ENCODE data around the gene USB1.

The USB1 gene, protein sequence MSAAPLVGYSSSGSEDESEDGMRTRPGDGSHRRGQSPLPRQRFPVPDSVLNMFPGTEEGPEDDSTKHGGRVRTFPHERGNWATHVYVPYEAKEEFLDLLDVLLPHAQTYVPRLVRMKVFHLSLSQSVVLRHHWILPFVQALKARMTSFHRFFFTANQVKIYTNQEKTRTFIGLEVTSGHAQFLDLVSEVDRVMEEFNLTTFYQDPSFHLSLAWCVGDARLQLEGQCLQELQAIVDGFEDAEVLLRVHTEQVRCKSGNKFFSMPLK

DNA sequence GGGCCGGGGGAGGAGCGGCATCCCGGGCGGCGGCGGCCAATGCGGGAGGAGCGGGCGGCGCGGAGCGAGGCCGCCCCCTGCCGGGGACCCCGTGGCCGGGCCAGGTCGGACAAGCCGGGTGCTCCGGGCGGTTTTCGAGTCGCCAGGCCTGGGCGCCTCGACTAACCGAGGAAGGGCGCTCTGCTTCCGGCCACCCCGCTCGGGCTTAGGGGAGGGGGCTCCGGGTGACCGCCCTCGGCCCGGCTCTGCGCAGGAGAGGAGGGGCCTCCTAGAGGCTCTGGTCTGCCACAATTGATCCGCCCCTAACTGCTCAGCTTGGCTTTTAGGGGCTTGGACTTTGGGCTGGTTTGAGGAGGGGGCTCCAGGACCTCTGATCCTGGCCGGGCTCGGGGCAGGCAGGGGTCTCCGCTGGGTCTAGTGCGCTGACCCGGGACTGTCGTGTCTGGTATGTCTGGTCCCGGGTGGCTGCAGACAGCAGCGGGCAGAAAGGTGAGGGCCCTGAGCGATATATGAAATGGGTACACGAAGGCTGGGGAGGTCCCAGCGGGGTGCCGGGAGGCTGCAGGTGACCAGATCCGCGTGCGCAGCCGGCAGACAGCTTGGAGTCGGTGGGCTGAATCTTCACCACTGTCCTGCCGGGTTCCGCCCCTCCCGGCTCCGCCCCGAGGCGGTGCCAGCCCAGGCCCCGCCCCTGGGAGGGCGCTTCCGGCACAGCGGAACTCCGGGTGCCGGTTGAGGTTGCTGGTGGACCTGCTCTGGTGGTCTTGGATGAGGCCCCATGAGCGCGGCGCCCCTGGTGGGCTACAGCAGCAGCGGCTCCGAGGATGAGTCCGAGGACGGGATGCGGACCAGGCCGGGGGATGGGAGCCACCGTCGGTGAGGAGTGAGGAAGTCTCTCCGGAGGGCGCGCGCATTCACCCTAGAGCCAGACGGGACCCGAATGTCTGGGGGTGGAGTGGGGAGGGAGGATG, at the start of gene USB1:
TSS of gene USB1 (plus strand) at position 702 of the 971 bp plus-strand sequence. CDS start at position 779, 77 bp downstream.
- Histone ChIP-seq H3K4me3 (ENCODE audit: low read length) (peak within 1 kb of the TSS; percentile 78), H3K36me3 (ENCODE audit: control insufficient read depth, low read depth, low read length) (no peaks in the 10 kb centered on the region), H3K27ac (ENCODE audit: low read length) (no peak within 1 kb of the TSS), H3K9me3 (ENCODE audit: control insufficient read depth, low read depth, low read length) (no peaks in the 10 kb centered on the region), H3K27me3 (ENCODE audit: control insufficient read depth, insufficient read depth, low read length) (no peaks in the 10 kb centered on the region), H3K4me1 (ENCODE audit: control insufficient read depth, low read depth, low read length) (peaks cover 12% of the 10 kb centered on the region), H3K9ac (ENCODE audit: low read length) (peak within 1 kb of the TSS; percentile 62)

DNA sequence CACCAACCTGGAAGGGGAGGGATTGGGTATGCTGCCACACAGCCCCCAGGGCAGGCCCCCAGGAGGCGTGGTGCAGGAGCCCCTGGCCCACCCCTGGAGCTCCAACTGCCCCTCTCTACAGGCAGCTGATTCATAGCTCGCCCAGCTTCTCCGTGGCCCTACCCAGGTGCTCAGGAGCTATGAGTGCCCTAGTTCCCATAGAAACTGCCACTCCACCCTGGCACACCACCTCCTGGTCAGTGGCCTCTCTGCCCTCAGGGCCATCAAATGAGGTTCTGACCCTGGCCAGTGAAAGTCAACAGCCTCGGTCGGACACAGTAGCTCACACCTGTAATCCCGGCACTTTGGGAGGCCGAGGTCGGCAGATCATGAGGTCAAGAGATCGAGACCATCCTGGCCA, 48.3 kb upstream of the USB1 start:
- Histone ChIP-seq H3K9me3 (ENCODE audit: control insufficient read depth, low read depth, low read length) (no peaks in the 10 kb centered on the region), H3K4me3 (ENCODE audit: low read length) (no peak overlapping the region), H3K9ac (ENCODE audit: low read length) (no peak overlapping the region), H3K36me3 (ENCODE audit: control insufficient read depth, low read depth, low read length) (no peaks in the 10 kb centered on the region), H3K27ac (ENCODE audit: low read length) (no peak overlapping the region), H3K4me1 (ENCODE audit: control insufficient read depth, low read depth, low read length) (peaks cover 4% of the 10 kb centered on the region), H3K27me3 (ENCODE audit: control insufficient read depth, insufficient read depth, low read length) (no peaks in the 10 kb centered on the region)

- H3K36me3 ChIP-seq (ENCODE audit: control insufficient read depth, low read depth, low read length), result no peaks in the 10 kb centered on the region
- peaks cover 4% of the 10 kb centered on the region for H3K4me1 ChIP-seq (ENCODE audit: control insufficient read depth, low read depth, low read length)
- H3K9me3 ChIP-seq (ENCODE audit: control insufficient read depth, low read depth, low read length), result no peaks in the 10 kb centered on the region
- H3K27me3 ChIP-seq (ENCODE audit: control insufficient read depth, insufficient read depth, low read length), result no peaks in the 10 kb centered on the region
- H3K4me3 ChIP-seq (ENCODE audit: low read length), result no peak overlapping the region
- no peak overlapping the region for H3K27ac ChIP-seq (ENCODE audit: low read length)
- no peak overlapping the region for H3K9ac ChIP-seq (ENCODE audit: low read length)
Measured at GRCh38 chr16:57953857-57954256, 47.4 kb upstream of the USB1 start.

DNA sequence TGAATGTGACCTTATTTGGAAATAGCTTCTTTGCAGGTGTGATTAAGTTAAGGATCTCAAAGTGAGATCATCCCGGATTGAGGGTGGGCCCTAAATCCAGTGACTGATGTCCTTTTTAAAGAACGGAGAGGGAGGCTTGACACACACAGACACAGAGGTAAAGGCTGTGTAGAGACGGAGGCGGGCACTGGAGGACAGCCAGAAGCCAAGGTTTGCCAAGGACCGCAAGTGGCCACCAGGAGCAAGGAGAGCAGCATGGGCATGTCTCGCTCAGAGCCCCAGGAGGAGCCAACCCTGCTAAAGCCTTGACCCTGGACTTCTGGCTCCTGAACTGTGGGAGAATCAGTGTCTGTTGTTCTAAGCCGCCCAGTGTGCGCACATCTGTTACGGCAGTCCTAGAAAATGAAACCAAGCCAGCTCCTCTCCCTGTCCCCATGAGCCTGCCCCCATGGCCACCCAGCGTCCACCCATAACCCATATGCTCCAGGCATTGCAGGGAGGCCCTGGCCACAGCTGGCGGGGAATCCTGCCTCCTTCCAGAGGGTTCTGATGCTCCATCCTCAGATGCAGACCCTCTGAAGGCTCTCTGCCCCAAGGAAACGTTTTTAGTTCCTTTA, 45.5 kb upstream of the USB1 start:
- Histone ChIP-seq H3K36me3 (ENCODE audit: control insufficient read depth, low read depth, low read length) (no peaks in the 10 kb centered on the region), H3K27me3 (ENCODE audit: control insufficient read depth, insufficient read depth, low read length) (no peaks in the 10 kb centered on the region), H3K27ac (ENCODE audit: low read length) (no peak overlapping the region), H3K9ac (ENCODE audit: low read length) (no peak overlapping the region), H3K9me3 (ENCODE audit: control insufficient read depth, low read depth, low read length) (no peaks in the 10 kb centered on the region), H3K4me3 (ENCODE audit: low read length) (no peak overlapping the region), H3K4me1 (ENCODE audit: control insufficient read depth, low read depth, low read length) (peaks cover 4% of the 10 kb centered on the region)

- no peak overlapping the region for H3K27ac ChIP-seq (ENCODE audit: low read length)
- no peak overlapping the region for H3K4me3 ChIP-seq (ENCODE audit: low read length)
- peaks cover 4% of the 10 kb centered on the region for H3K4me1 ChIP-seq (ENCODE audit: control insufficient read depth, low read depth, low read length)
- no peaks in the 10 kb centered on the region for H3K27me3 ChIP-seq (ENCODE audit: control insufficient read depth, insufficient read depth, low read length)
- no peaks in the 10 kb centered on the region for H3K36me3 ChIP-seq (ENCODE audit: control insufficient read depth, low read depth, low read length)
- no peak overlapping the region for H3K9ac ChIP-seq (ENCODE audit: low read length)
- no peaks in the 10 kb centered on the region for H3K9me3 ChIP-seq (ENCODE audit: control insufficient read depth, low read depth, low read length)
Measured at GRCh38 chr16:57956270-57956808, 44.9 kb upstream of the USB1 start.

- Histone ChIP-seq H3K36me3 (ENCODE audit: control insufficient read depth, low read depth, low read length) (no peaks in the 10 kb centered on the region), H3K9ac (ENCODE audit: low read length) (no peak overlapping the region), H3K4me1 (ENCODE audit: control insufficient read depth, low read depth, low read length) (peaks cover 4% of the 10 kb centered on the region), H3K27me3 (ENCODE audit: control insufficient read depth, insufficient read depth, low read length) (no peaks in the 10 kb centered on the region), H3K27ac (ENCODE audit: low read length) (no peak overlapping the region), H3K4me3 (ENCODE audit: low read length) (no peak overlapping the region), H3K9me3 (ENCODE audit: control insufficient read depth, low read depth, low read length) (no peaks in the 10 kb centered on the region)
Measured at GRCh38 chr16:57956924-57957672, 44.1 kb upstream of the USB1 start.

DNA sequence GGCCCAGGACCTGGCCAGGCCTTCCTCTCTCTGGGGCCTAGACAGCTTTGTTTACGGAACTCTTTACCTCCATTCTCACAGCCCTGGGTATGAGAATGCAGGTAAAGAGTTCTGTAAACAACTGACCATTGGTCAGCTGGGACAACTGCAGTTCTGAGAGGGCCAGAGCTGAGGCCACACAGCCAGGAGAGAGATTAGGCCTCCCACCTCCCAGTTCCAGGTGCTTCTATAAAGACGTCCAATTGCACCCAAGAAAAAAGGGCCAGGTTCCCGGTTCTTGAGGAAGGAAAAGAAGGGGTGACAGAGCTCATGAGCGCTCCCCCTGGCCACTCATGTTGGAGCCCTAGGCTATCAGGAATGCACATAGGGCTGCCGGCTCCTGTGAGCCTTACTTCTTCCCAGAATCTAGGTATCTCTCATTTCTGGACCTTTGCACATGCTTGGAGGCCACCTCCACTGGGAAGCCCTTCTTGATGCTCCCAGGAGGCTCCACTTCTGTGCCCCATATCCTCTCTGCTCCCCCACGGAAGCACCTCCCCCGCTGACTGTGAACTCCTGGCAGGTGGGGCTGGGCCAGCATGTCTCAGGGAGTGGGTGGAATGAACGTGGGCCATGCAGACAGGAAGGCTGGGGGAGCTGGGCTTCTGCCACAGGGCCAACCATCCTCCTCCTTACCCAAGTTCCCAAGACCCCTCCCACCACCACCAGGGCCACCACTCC, 43.4 kb upstream of the USB1 start:
- no peak overlapping the region for H3K4me3 ChIP-seq (ENCODE audit: low read length)
- H3K4me1 ChIP-seq (ENCODE audit: control insufficient read depth, low read depth, low read length), result peaks cover 4% of the 10 kb centered on the region
- H3K27me3 ChIP-seq (ENCODE audit: control insufficient read depth, insufficient read depth, low read length), result no peaks in the 10 kb centered on the region
- H3K9ac ChIP-seq (ENCODE audit: low read length), result no peak overlapping the region
- H3K9me3 ChIP-seq (ENCODE audit: control insufficient read depth, low read depth, low read length), result no peaks in the 10 kb centered on the region
- H3K36me3 ChIP-seq (ENCODE audit: control insufficient read depth, low read depth, low read length), result no peaks in the 10 kb centered on the region
- H3K27ac ChIP-seq (ENCODE audit: low read length), result no peak overlapping the region

DNA sequence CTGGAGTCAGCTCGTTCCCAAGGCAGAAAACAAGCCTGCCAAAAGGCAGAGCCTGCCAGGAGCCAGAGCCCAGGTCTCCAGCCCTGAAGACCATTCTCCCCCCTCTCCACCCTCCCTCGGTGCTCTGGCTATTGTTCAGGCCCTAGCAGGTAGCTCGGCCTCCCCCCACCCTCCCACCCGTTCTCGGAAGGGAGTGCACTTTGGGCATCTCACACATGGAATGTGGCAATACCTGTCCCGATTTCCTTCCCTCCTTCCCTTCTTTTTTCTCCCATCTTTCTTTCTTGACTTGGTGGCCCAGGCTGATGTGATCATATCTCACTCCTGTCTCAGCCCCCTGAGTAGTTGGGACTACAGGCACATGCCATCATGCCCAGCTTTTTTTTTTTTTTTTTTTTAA, 42.7 kb upstream of the USB1 start:
- no peak overlapping the region for H3K9ac ChIP-seq (ENCODE audit: low read length)
- no peaks in the 10 kb centered on the region for H3K27me3 ChIP-seq (ENCODE audit: control insufficient read depth, insufficient read depth, low read length)

DNA sequence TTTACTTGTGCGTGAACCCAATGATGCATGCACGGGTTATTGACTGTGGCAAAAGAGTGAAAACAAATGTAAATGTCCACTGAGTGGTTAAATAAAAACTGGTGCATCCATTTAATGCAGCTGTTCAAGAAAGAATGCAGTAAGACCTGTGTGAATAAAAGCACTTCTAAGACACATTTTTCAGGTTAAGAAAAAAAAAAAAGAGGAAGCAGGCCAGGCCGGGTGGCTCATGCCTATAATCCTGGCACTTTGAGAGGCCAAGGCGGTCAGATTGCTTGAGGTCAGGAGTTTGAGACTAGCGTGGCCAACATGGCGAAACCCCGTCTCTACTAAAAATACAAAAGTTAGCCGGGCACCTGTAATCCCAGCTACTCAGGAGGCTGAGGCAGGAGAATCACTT, 42.1 kb upstream of the USB1 start:
- H3K27me3 ChIP-seq (ENCODE audit: control insufficient read depth, insufficient read depth, low read length), result no peaks in the 10 kb centered on the region
- no peak overlapping the region for H3K27ac ChIP-seq (ENCODE audit: low read length)
- peaks cover 4% of the 10 kb centered on the region for H3K4me1 ChIP-seq (ENCODE audit: control insufficient read depth, low read depth, low read length)
- no peak overlapping the region for H3K9ac ChIP-seq (ENCODE audit: low read length)
- no peaks in the 10 kb centered on the region for H3K36me3 ChIP-seq (ENCODE audit: control insufficient read depth, low read depth, low read length)
- H3K4me3 ChIP-seq (ENCODE audit: low read length), result no peak overlapping the region
- no peaks in the 10 kb centered on the region for H3K9me3 ChIP-seq (ENCODE audit: control insufficient read depth, low read depth, low read length)

More for the DNA sequence above, 42.7 kb upstream of the USB1 start:
- Histone ChIP-seq H3K4me3 (ENCODE audit: low read length) (no peak overlapping the region), H3K27ac (ENCODE audit: low read length) (no peak overlapping the region), H3K36me3 (ENCODE audit: control insufficient read depth, low read depth, low read length) (no peaks in the 10 kb centered on the region), H3K9me3 (ENCODE audit: control insufficient read depth, low read depth, low read length) (no peaks in the 10 kb centered on the region), H3K4me1 (ENCODE audit: control insufficient read depth, low read depth, low read length) (peaks cover 4% of the 10 kb centered on the region)

- no peaks in the 10 kb centered on the region for H3K36me3 ChIP-seq (ENCODE audit: control insufficient read depth, low read depth, low read length)
- no peak overlapping the region for H3K27ac ChIP-seq (ENCODE audit: low read length)
- H3K9ac ChIP-seq (ENCODE audit: low read length), result no peak overlapping the region
- H3K4me3 ChIP-seq (ENCODE audit: low read length), result no peak overlapping the region
- peaks cover 4% of the 10 kb centered on the region for H3K4me1 ChIP-seq (ENCODE audit: control insufficient read depth, low read depth, low read length)
- H3K27me3 ChIP-seq (ENCODE audit: control insufficient read depth, insufficient read depth, low read length), result no peaks in the 10 kb centered on the region
- no peaks in the 10 kb centered on the region for H3K9me3 ChIP-seq (ENCODE audit: control insufficient read depth, low read depth, low read length)
Measured at GRCh38 chr16:57959804-57960203, 41.4 kb upstream of the USB1 start.
